Keratinocyte (primary cell): Measurements from ENCODE around the gene CFLAR.

Experiments
- CTCF ChIP-seq, 3 experiments: IDR thresholded peaks in 1 of 3; conservative IDR thresholded peaks in 1 of 3; optimal IDR thresholded peaks in 1 of 3; 2 replicates in 2 of 3; 3 replicates in 1 of 3; pipeline versions ENCODE3 to v1.5.1; 2011; ENCODE audit warnings: low read length in 3 of 3, mild to moderate bottlenecking in 3 of 3, moderate library complexity in 2 of 3, control low read depth in 1 of 3, inconsistent platforms in 1 of 3; ENCODE audit not compliant: insufficient read depth in 2 of 3; ENCODE audit errors: extremely low read depth in 1 of 3
- EZH2 ChIP-seq: IDR thresholded peaks from one replicate; pipeline ENCODE4 v1.6.1; 2012; ENCODE audit warnings: inconsistent platforms, mild to moderate bottlenecking, low read length, moderate library complexity

- TF ChIP-seq CTCF (optimal IDR thresholded peaks at IDR 0.05 in 1 of 3, IDR thresholded peaks at IDR 0.05 in 1 of 3, conservative IDR thresholded peaks at IDR 0.05 in 1 of 3; ENCODE audit: extremely low read depth in 1 of 3, insufficient read depth in 2 of 3, low read length in 3 of 3) = no peak
- no peak for TF ChIP-seq EZH2
Observed at GRCh38 chr2:201194097-201194496, 78.1 kb downstream of the CFLAR start.
